ENCODE data around the gene EXOC1. TPM values are rescaled to one million over a fixed set of nuclear protein-coding genes. Genes with fewer than 3 reads are reported as not detected.

Gene EXOC1
- total RNA-seq, 1 donor from 2014 or later: 21.9 TPM

- H3K36me3 ChIP-seq (ENCODE audit: control insufficient read depth in 3 of 3, insufficient read depth in 3 of 3, low read length in 3 of 3): no peaks in the 10 kb centered on the region
- H3K27me3 ChIP-seq (ENCODE audit: control insufficient read depth in 3 of 3, insufficient read depth in 3 of 3, low read length in 3 of 3): no peaks in the 10 kb centered on the region
- peak overlapping the region in 1 of 3 donors; percentile 23 for H3K4me3 ChIP-seq (ENCODE audit: low read length in 3 of 3)
- no peak overlapping the region for H3K27ac ChIP-seq (ENCODE audit: low read depth, low read length)
- H3K9me3 ChIP-seq (ENCODE audit: control insufficient read depth in 3 of 3, low read length in 3 of 3): no peaks in the 10 kb centered on the region
- no peak overlapping the region for H3K9ac ChIP-seq (ENCODE audit: low read depth in 1 of 3, low read length in 3 of 3)
- peaks cover 0 to 5% (median 3%) of the 10 kb centered on the region in 3 donors for H3K4me1 ChIP-seq (ENCODE audit: control insufficient read depth in 3 of 3, insufficient read depth in 3 of 3, low read length in 3 of 3)
These were observed 67.1 kb downstream of the EXOC1 start for GRCh38 chr4:55920571-55920970.

- Histone ChIP-seq H3K9me3 (ENCODE audit: control insufficient read depth in 3 of 3, low read length in 3 of 3) (no peaks in the 10 kb centered on the region), H3K27ac (ENCODE audit: low read depth, low read length) (no peak overlapping the region), H3K9ac (ENCODE audit: low read depth in 1 of 3, low read length in 3 of 3) (no peak overlapping the region), H3K36me3 (ENCODE audit: control insufficient read depth in 3 of 3, insufficient read depth in 3 of 3, low read length in 3 of 3) (no peaks in the 10 kb centered on the region), H3K4me3 (ENCODE audit: low read length in 3 of 3) (no peak overlapping the region), H3K4me1 (ENCODE audit: control insufficient read depth in 3 of 3, insufficient read depth in 3 of 3, low read length in 3 of 3) (peaks cover 0 to 5% (median 3%) of the 10 kb centered on the region in 3 donors), H3K27me3 (ENCODE audit: control insufficient read depth in 3 of 3, insufficient read depth in 3 of 3, low read length in 3 of 3) (no peaks in the 10 kb centered on the region)
These were observed 67.6 kb downstream of the EXOC1 start for GRCh38 chr4:55921093-55921492.

- H3K27ac ChIP-seq (ENCODE audit: low read depth, low read length): no peak overlapping the region
- peaks cover 0 to 5% (median 3%) of the 10 kb centered on the region in 3 donors for H3K4me1 ChIP-seq (ENCODE audit: control insufficient read depth in 3 of 3, insufficient read depth in 3 of 3, low read length in 3 of 3)
- no peaks in the 10 kb centered on the region for H3K27me3 ChIP-seq (ENCODE audit: control insufficient read depth in 3 of 3, insufficient read depth in 3 of 3, low read length in 3 of 3)
- H3K9me3 ChIP-seq (ENCODE audit: control insufficient read depth in 3 of 3, low read length in 3 of 3): no peaks in the 10 kb centered on the region
- H3K9ac ChIP-seq (ENCODE audit: low read depth in 1 of 3, low read length in 3 of 3): no peak overlapping the region
- H3K4me3 ChIP-seq (ENCODE audit: low read length in 3 of 3): no peak overlapping the region
- H3K36me3 ChIP-seq (ENCODE audit: control insufficient read depth in 3 of 3, insufficient read depth in 3 of 3, low read length in 3 of 3): no peaks in the 10 kb centered on the region
These were observed 71.8 kb downstream of the EXOC1 start for GRCh38 chr4:55925241-55925640.

GRCh38 chr4:55926610-55927009, 73.2 kb downstream of the EXOC1 start:
- Histone ChIP-seq H3K4me1 (ENCODE audit: control insufficient read depth in 3 of 3, insufficient read depth in 3 of 3, low read length in 3 of 3) (no peaks in the 10 kb centered on the region), H3K27me3 (ENCODE audit: control insufficient read depth in 3 of 3, insufficient read depth in 3 of 3, low read length in 3 of 3) (no peaks in the 10 kb centered on the region), H3K36me3 (ENCODE audit: control insufficient read depth in 3 of 3, insufficient read depth in 3 of 3, low read length in 3 of 3) (no peaks in the 10 kb centered on the region), H3K4me3 (ENCODE audit: low read length in 3 of 3) (no peak overlapping the region), H3K9ac (ENCODE audit: low read depth in 1 of 3, low read length in 3 of 3) (no peak overlapping the region), H3K9me3 (ENCODE audit: control insufficient read depth in 3 of 3, low read length in 3 of 3) (no peaks in the 10 kb centered on the region), H3K27ac (ENCODE audit: low read depth, low read length) (no peak overlapping the region)

GRCh38 chr4:55927803-55928437, 74.5 kb downstream of the EXOC1 start:
- H3K27ac ChIP-seq (ENCODE audit: low read depth, low read length): no peak overlapping the region
- H3K36me3 ChIP-seq (ENCODE audit: control insufficient read depth in 3 of 3, insufficient read depth in 3 of 3, low read length in 3 of 3): no peaks in the 10 kb centered on the region
- no peak overlapping the region for H3K9ac ChIP-seq (ENCODE audit: low read depth in 1 of 3, low read length in 3 of 3)
- H3K4me1 ChIP-seq (ENCODE audit: control insufficient read depth in 3 of 3, insufficient read depth in 3 of 3, low read length in 3 of 3): no peaks in the 10 kb centered on the region
- H3K4me3 ChIP-seq (ENCODE audit: low read length in 3 of 3): no peak overlapping the region
- no peaks in the 10 kb centered on the region for H3K9me3 ChIP-seq (ENCODE audit: control insufficient read depth in 3 of 3, low read length in 3 of 3)
- no peaks in the 10 kb centered on the region for H3K27me3 ChIP-seq (ENCODE audit: control insufficient read depth in 3 of 3, insufficient read depth in 3 of 3, low read length in 3 of 3)

GRCh38 chr4:55928846-55929245, 75.4 kb downstream of the EXOC1 start:
- no peaks in the 10 kb centered on the region for H3K4me1 ChIP-seq (ENCODE audit: control insufficient read depth in 3 of 3, insufficient read depth in 3 of 3, low read length in 3 of 3)
- no peak overlapping the region for H3K9ac ChIP-seq (ENCODE audit: low read depth in 1 of 3, low read length in 3 of 3)
- H3K27ac ChIP-seq (ENCODE audit: low read depth, low read length): no peak overlapping the region
- H3K27me3 ChIP-seq (ENCODE audit: control insufficient read depth in 3 of 3, insufficient read depth in 3 of 3, low read length in 3 of 3): no peaks in the 10 kb centered on the region
- no peaks in the 10 kb centered on the region for H3K9me3 ChIP-seq (ENCODE audit: control insufficient read depth in 3 of 3, low read length in 3 of 3)
- no peak overlapping the region for H3K4me3 ChIP-seq (ENCODE audit: low read length in 3 of 3)
- H3K36me3 ChIP-seq (ENCODE audit: control insufficient read depth in 3 of 3, insufficient read depth in 3 of 3, low read length in 3 of 3): no peaks in the 10 kb centered on the region

- no peaks in the 10 kb centered on the region for H3K36me3 ChIP-seq (ENCODE audit: control insufficient read depth in 3 of 3, insufficient read depth in 3 of 3, low read length in 3 of 3)
- no peaks in the 10 kb centered on the region for H3K4me1 ChIP-seq (ENCODE audit: control insufficient read depth in 3 of 3, insufficient read depth in 3 of 3, low read length in 3 of 3)
- H3K27ac ChIP-seq (ENCODE audit: low read depth, low read length): no peak overlapping the region
- no peaks in the 10 kb centered on the region for H3K27me3 ChIP-seq (ENCODE audit: control insufficient read depth in 3 of 3, insufficient read depth in 3 of 3, low read length in 3 of 3)
- H3K4me3 ChIP-seq (ENCODE audit: low read length in 3 of 3): no peak overlapping the region
- no peaks in the 10 kb centered on the region for H3K9me3 ChIP-seq (ENCODE audit: control insufficient read depth in 3 of 3, low read length in 3 of 3)
- H3K9ac ChIP-seq (ENCODE audit: low read depth in 1 of 3, low read length in 3 of 3): no peak overlapping the region
These were observed 77.6 kb downstream of the EXOC1 start for GRCh38 chr4:55931043-55931442.

GRCh38 chr4:55931833-55932232, 78.4 kb downstream of the EXOC1 start:
- Histone ChIP-seq H3K27ac (ENCODE audit: low read depth, low read length) (no peak overlapping the region), H3K4me3 (ENCODE audit: low read length in 3 of 3) (no peak overlapping the region), H3K36me3 (ENCODE audit: control insufficient read depth in 3 of 3, insufficient read depth in 3 of 3, low read length in 3 of 3) (no peaks in the 10 kb centered on the region), H3K9me3 (ENCODE audit: control insufficient read depth in 3 of 3, low read length in 3 of 3) (no peaks in the 10 kb centered on the region), H3K27me3 (ENCODE audit: control insufficient read depth in 3 of 3, insufficient read depth in 3 of 3, low read length in 3 of 3) (no peaks in the 10 kb centered on the region), H3K4me1 (ENCODE audit: control insufficient read depth in 3 of 3, insufficient read depth in 3 of 3, low read length in 3 of 3) (no peaks in the 10 kb centered on the region), H3K9ac (ENCODE audit: low read depth in 1 of 3, low read length in 3 of 3) (no peak overlapping the region)

- Histone ChIP-seq H3K9ac (ENCODE audit: low read depth in 1 of 3, low read length in 3 of 3) (no peak overlapping the region), H3K27me3 (ENCODE audit: control insufficient read depth in 3 of 3, insufficient read depth in 3 of 3, low read length in 3 of 3) (no peaks in the 10 kb centered on the region), H3K27ac (ENCODE audit: low read depth, low read length) (no peak overlapping the region), H3K36me3 (ENCODE audit: control insufficient read depth in 3 of 3, insufficient read depth in 3 of 3, low read length in 3 of 3) (no peaks in the 10 kb centered on the region), H3K4me3 (ENCODE audit: low read length in 3 of 3) (no peak overlapping the region), H3K4me1 (ENCODE audit: control insufficient read depth in 3 of 3, insufficient read depth in 3 of 3, low read length in 3 of 3) (no peaks in the 10 kb centered on the region), H3K9me3 (ENCODE audit: control insufficient read depth in 3 of 3, low read length in 3 of 3) (no peaks in the 10 kb centered on the region)
These were observed 79.1 kb downstream of the EXOC1 start for GRCh38 chr4:55932511-55932910.

- Histone ChIP-seq H3K27me3 (ENCODE audit: control insufficient read depth in 3 of 3, insufficient read depth in 3 of 3, low read length in 3 of 3) (peaks cover 0 to 3% (median 0%) of the 10 kb centered on the region in 3 donors), H3K9me3 (ENCODE audit: control insufficient read depth in 3 of 3, low read length in 3 of 3) (no peaks in the 10 kb centered on the region), H3K27ac (ENCODE audit: low read depth, low read length) (no peak overlapping the region), H3K36me3 (ENCODE audit: control insufficient read depth in 3 of 3, insufficient read depth in 3 of 3, low read length in 3 of 3) (no peaks in the 10 kb centered on the region), H3K9ac (ENCODE audit: low read depth in 1 of 3, low read length in 3 of 3) (no peak overlapping the region), H3K4me3 (ENCODE audit: low read length in 3 of 3) (no peak overlapping the region), H3K4me1 (ENCODE audit: control insufficient read depth in 3 of 3, insufficient read depth in 3 of 3, low read length in 3 of 3) (no peaks in the 10 kb centered on the region)
These were observed 80.2 kb downstream of the EXOC1 start for GRCh38 chr4:55933611-55934010.

All from skeletal muscle tissue (tissue), 4 donors.